ENCODE results near the gene G6PC3. TPM values are rescaled to one million over a fixed set of nuclear protein-coding genes. Genes with fewer than 3 reads are reported as not detected.

G6PC3 gene
- total and polyA plus RNA-seq, 2 donors (not counting 3 experiments of a cell fraction or from before 2014, with no cell fraction given) = 78.4 to 194 TPM

DNA sequence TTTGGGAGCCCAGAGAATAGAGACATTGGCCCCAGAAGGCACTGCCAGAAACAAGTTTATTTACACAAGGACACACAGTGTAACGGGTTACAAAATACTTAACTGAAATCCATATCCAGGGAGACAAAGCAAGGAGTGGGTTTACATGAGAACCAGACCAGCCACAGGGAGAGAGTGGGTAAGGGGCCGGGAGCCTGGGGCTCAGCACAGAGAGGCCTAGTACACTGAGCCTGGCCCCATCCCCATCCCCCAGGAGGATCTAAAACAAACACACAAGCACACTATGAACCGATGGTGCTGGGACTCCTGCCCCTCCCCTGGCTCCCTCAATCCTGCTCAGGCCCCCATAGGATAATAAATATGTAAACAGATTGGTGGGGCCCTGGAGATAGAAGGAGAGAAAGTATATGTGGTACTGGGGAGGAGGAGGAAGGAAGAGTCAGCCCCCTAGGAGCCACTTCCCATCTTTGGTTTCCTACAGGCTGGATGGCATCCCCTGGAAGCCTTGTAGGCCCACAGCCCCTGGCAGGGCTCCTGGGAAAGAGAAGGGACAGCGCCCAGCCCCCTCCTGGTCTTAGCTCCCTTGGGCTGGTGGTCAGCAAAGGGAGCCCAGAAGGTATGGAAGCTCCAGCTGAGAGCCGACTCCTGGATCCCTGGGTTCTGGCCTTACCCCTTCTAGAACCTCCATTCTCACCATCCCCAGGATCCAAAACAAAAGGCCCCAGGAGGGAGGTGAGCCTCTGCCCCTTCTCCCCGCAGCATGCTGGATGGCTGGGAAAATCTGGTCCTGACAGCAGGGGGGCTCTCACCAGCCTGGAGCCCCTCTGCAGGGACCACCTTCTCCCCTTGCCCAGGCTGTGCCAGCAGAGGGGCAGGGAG lies 6.4 kb downstream of the G6PC3 start:
- no peaks in the 10 kb centered on the region for H3K27me3 ChIP-seq (ENCODE audit: control insufficient read depth in 2 of 2, insufficient read depth in 2 of 2, low read length in 2 of 2)
- CTCF ChIA-PET = no interaction called here
- H3K79me2 ChIP-seq (ENCODE audit: control insufficient read depth, insufficient read depth, low read length) = peaks cover 4% of the 10 kb centered on the region
- peaks cover 4 to 38% of the 10 kb centered on the region in 2 experiments for H3K36me3 ChIP-seq (ENCODE audit: control insufficient read depth in 2 of 2, extremely low read depth in 1 of 2, insufficient read depth in 2 of 2, low read length in 2 of 2)
- TF ChIP-seq, protein P1, sequence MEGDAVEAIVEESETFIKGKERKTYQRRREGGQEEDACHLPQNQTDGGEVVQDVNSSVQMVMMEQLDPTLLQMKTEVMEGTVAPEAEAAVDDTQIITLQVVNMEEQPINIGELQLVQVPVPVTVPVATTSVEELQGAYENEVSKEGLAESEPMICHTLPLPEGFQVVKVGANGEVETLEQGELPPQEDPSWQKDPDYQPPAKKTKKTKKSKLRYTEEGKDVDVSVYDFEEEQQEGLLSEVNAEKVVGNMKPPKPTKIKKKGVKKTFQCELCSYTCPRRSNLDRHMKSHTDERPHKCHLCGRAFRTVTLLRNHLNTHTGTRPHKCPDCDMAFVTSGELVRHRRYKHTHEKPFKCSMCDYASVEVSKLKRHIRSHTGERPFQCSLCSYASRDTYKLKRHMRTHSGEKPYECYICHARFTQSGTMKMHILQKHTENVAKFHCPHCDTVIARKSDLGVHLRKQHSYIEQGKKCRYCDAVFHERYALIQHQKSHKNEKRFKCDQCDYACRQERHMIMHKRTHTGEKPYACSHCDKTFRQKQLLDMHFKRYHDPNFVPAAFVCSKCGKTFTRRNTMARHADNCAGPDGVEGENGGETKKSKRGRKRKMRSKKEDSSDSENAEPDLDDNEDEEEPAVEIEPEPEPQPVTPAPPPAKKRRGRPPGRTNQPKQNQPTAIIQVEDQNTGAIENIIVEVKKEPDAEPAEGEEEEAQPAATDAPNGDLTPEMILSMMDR (IDR thresholded peaks at IDR 0.05; ENCODE audit: extremely low read depth in 1 of 2, insufficient read depth in 1 of 2, low read depth in 1 of 2, low read length in 2 of 2) = no peak
- TF ChIP-seq FOS (IDR thresholded peaks at IDR 0.05; ENCODE audit: borderline replicate concordance, insufficient read depth, low read length) (no peak), JUN (IDR thresholded peaks at IDR 0.05; ENCODE audit: borderline replicate concordance, insufficient read depth, insufficient read length, low read depth) (no peak), MYC (IDR thresholded peaks at IDR 0.05; ENCODE audit: low read depth, low read length) (no peak), GATA2 (IDR thresholded peaks at IDR 0.05; ENCODE audit: insufficient read depth, insufficient read length, low read depth, low read length) (no peak), EZH2 (IDR thresholded peaks at IDR 0.05; ENCODE audit: borderline replicate concordance, low read depth, low read length, severe bottlenecking) (no peak), POLR2A (IDR thresholded peaks at IDR 0.05; ENCODE audit: low read depth, low read length) (no peak), POLR2AphosphoS5 (IDR thresholded peaks at IDR 0.05; ENCODE audit: insufficient read depth, low read depth, low read length) (no peak)
- FAIRE-seq = no peak
- H3K4me2 ChIP-seq (ENCODE audit: insufficient read depth, low read length) = no peak overlapping the region
- H2AFZ ChIP-seq (ENCODE audit: low read depth, low read length) = no peak overlapping the region
- BruUV-seq (replicated peaks) = no TSS peak
- no peak overlapping the region for H3K4me3 ChIP-seq (replicated peaks in 1 of 3; ENCODE audit: insufficient read depth in 1 of 3, low read depth in 1 of 3, low read length in 3 of 3)
- H3K27ac ChIP-seq (ENCODE audit: insufficient read depth, low read depth, low read length) = no peak overlapping the region
- POLR2A ChIA-PET = no interaction called here
- H3K9ac ChIP-seq (replicated peaks; ENCODE audit: extremely low read depth, insufficient read depth, low read length) = no peak overlapping the region
- dilution Hi-C loops (cut with MboI; ENCODE audit: extremely low pct_ligation_motif_present, low sequenced_read_pairs) = no loop called here
- intact Hi-C loops (cut with micrococcal nuclease) = no loop called here
- H3K4me1 ChIP-seq (ENCODE audit: control insufficient read depth, extremely low read depth, insufficient read depth, low read length) = peaks cover 3% of the 10 kb centered on the region
- no peak for DNase-seq (ENCODE audit: low read depth, low spot score)
- no peaks in the 10 kb centered on the region for H3K9me3 ChIP-seq (replicated peaks; ENCODE audit: control insufficient read depth, insufficient read depth, low read length)
- no peaks in the 10 kb centered on the region for H3K9me1 ChIP-seq (replicated peaks; ENCODE audit: control insufficient read depth, extremely low read depth, insufficient read depth, low read length)
- H4K20me1 ChIP-seq (replicated peaks; ENCODE audit: control insufficient read depth, extremely low read depth, insufficient read depth, low read length) = no peaks in the 10 kb centered on the region

Data from endothelial cell of umbilical vein (primary cell).